Smooth muscle cell (in vitro differentiated cells): Measurements from ENCODE around the gene MTMR2. TPM values are rescaled to one million over a fixed set of nuclear protein-coding genes. Genes with fewer than 3 reads are reported as not detected.

Experiments used
- DNase-seq: peaks from one replicate; lab custom pipeline; 2025; ENCODE audit not compliant: unreplicated experiment; lab: John Stamatoyannopoulos, UW
- H2AFZ ChIP-seq: fragments of 200-600 bp; sonication (generic); 2 replicates; pipeline ENCODE4 v1.6.0; 2016; ENCODE audit warnings: antibody characterized with exemption, low read depth, mild to moderate bottlenecking
- H3F3A ChIP-seq: fragments of 200-600 bp; sonication (generic); 2 replicates; pipeline ENCODE4 v1.6.0; 2017; ENCODE audit warnings: antibody characterized with exemption, low read depth
- H3K27ac ChIP-seq: fragments of 200-600 bp; sonication (generic); 2 replicates; pipeline ENCODE4 v1.5.1; 2016; ENCODE audit warnings: low read depth, mild to moderate bottlenecking
- H3K27me3 ChIP-seq: fragments of 200-600 bp; sonication (generic); 2 replicates; pipeline ENCODE4 v1.6.1; 2016; ENCODE audit warnings: low read depth, mild to moderate bottlenecking
- H3K36me3 ChIP-seq: fragments of 200-600 bp; sonication (generic); 2 replicates; pipeline ENCODE4 v1.5.1; 2016; ENCODE audit warnings: low read depth
- H3K4me1 ChIP-seq: fragments of 200-600 bp; sonication (generic); 2 replicates; pipeline ENCODE4 v1.5.1; 2016; ENCODE audit warnings: low read depth
- H3K4me2 ChIP-seq: fragments of 200-600 bp; sonication (generic); 2 replicates; pipeline ENCODE4 v1.6.0; 2016; ENCODE audit warnings: mild to moderate bottlenecking
- H3K4me3 ChIP-seq: fragments of 200-600 bp; sonication (generic); 2 replicates; pipeline ENCODE4 v1.5.1; 2016; ENCODE audit warnings: mild to moderate bottlenecking
- H3K79me2 ChIP-seq: fragments of 200-600 bp; sonication (generic); 2 replicates; pipeline ENCODE4 v1.6.0; 2016; ENCODE audit warnings: low read depth, mild to moderate bottlenecking
- H3K9ac ChIP-seq: fragments of 200-600 bp; sonication (generic); 2 replicates; pipeline ENCODE4 v1.6.0; 2016; ENCODE audit warnings: low read depth
- H3K9me3 ChIP-seq: fragments of 200-600 bp; sonication (generic); replicated peaks from 2 replicates; pipeline ENCODE4 v1.5.1; 2016; ENCODE audit warnings: low read depth
- H4K20me1 ChIP-seq: fragments of 200-600 bp; sonication (generic); 2 replicates; pipeline ENCODE4 v1.6.0; 2016; ENCODE audit warnings: low read depth
- WGBS: methylation state at CpG from one replicate; pipeline ENCODE4 v1.1.7; 2016; ENCODE audit warnings: low lambda C conversion rate; 5-methylcytosine and 5-hydroxymethylcytosine counted together
- polyA plus RNA-seq: library from polyadenylated mRNA; unstranded; fragments of >200 nt; fragmentation: Nextera tagmentation; extraction: Ambion mirVana; gene quantifications from 2 replicates; pipeline ENCODE4 v1.2.1, GENCODE V29; 2016
- total RNA-seq: library from RNA; depleted of rRNA; stranded (reverse); fragments of >200 nt; gene quantifications from 2 replicates; pipeline ENCODE4 v1.2.3, GENCODE V29; 2014
- TF ChIP-seq, protein P1 (sequence below): fragments of 200-600 bp; sonication (generic); IDR thresholded peaks from 2 replicates; pipeline ENCODE4 v1.5.1; 2017; ENCODE audit warnings: borderline replicate concordance, mild to moderate bottlenecking, antibody characterized with exemption; ENCODE audit not compliant: insufficient read depth, poor library complexity, severe bottlenecking

MTMR2 gene
- total and polyA plus RNA-seq, 2 experiments from 2014 or later = 27.2 to 40.0 TPM

- WGBS = 0% methylated on average over 4 of the region's 4 CpGs
- Histone ChIP-seq H3K4me3 (peak overlapping the region; percentile 93), H3K9ac (peak overlapping the region; percentile 92), H3K4me1 (peaks cover 27% of the 10 kb centered on the region), H3F3A (no peaks in the 10 kb centered on the region), H4K20me1 (peaks cover 7% of the 10 kb centered on the region), H3K27me3 (no peaks in the 10 kb centered on the region), H3K27ac (peak overlapping the region; percentile 86), H2AFZ (peak overlapping the region; percentile 98), H3K9me3 (no peaks in the 10 kb centered on the region), H3K36me3 (no peaks in the 10 kb centered on the region), H3K79me2 (peaks cover 40% of the 10 kb centered on the region), H3K4me2 (peak overlapping the region; percentile 91)
- TF ChIP-seq, protein P1, sequence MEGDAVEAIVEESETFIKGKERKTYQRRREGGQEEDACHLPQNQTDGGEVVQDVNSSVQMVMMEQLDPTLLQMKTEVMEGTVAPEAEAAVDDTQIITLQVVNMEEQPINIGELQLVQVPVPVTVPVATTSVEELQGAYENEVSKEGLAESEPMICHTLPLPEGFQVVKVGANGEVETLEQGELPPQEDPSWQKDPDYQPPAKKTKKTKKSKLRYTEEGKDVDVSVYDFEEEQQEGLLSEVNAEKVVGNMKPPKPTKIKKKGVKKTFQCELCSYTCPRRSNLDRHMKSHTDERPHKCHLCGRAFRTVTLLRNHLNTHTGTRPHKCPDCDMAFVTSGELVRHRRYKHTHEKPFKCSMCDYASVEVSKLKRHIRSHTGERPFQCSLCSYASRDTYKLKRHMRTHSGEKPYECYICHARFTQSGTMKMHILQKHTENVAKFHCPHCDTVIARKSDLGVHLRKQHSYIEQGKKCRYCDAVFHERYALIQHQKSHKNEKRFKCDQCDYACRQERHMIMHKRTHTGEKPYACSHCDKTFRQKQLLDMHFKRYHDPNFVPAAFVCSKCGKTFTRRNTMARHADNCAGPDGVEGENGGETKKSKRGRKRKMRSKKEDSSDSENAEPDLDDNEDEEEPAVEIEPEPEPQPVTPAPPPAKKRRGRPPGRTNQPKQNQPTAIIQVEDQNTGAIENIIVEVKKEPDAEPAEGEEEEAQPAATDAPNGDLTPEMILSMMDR = no peak
- no peak for DNase-seq
These were observed 480 bp upstream of the MTMR2 start for GRCh38 chr11:95924414-95924760.

DNA sequence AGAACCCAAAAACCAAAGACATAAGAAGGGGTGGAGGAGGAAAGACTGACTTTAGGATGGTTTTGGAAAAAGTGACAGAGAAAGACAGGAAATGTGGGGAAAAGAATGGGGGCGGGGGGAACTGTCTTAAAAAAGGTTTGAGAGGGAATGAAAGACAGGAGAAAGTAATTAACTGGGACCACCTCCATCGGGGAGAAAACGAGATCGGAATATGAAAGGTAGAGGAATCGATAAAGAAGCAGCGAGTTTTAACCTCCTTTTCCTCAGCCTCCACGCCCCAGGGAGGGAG lies 524 bp downstream of the MTMR2 start:
- H3K79me2 ChIP-seq = peaks cover 50% of the 10 kb centered on the region

GRCh38 chr11:95922536-95923438 lies 1.1 kb downstream of the MTMR2 start:
- Histone ChIP-seq H3K4me3 (peak overlapping the region; percentile 93), H2AFZ (peak overlapping the region; percentile 98), H3K27ac (peak overlapping the region; percentile 86), H3K36me3 (no peaks in the 10 kb centered on the region), H3K9me3 (no peaks in the 10 kb centered on the region), H3K79me2 (peaks cover 56% of the 10 kb centered on the region), H3K4me1 (peaks cover 27% of the 10 kb centered on the region), H3K27me3 (no peaks in the 10 kb centered on the region), H3K4me2 (peak overlapping the region; percentile 91), H3F3A (no peaks in the 10 kb centered on the region), H4K20me1 (peaks cover 21% of the 10 kb centered on the region), H3K9ac (peak overlapping the region; percentile 92)
- DNase-seq = no peak
- 40% methylated on average over 9 of the region's 9 CpGs for WGBS
- TF ChIP-seq, protein P1 = no peak

More for the DNA sequence above, 524 bp downstream of the MTMR2 start:
- peaks cover 16% of the 10 kb centered on the region for H4K20me1 ChIP-seq
- H3K9me3 ChIP-seq = no peaks in the 10 kb centered on the region
- peak overlapping the region; percentile 98 for H2AFZ ChIP-seq
- peak overlapping the region; percentile 93 for H3K4me3 ChIP-seq
- peak overlapping the region; percentile 92 for H3K9ac ChIP-seq
- H3K36me3 ChIP-seq = no peaks in the 10 kb centered on the region
- H3K27me3 ChIP-seq = no peaks in the 10 kb centered on the region
- DNase-seq = no peak
- WGBS = 0% methylated on average over 7 of the region's 7 CpGs
- H3K4me2 ChIP-seq = peak overlapping the region; percentile 91
- H3K4me1 ChIP-seq = peaks cover 27% of the 10 kb centered on the region
- H3F3A ChIP-seq = no peaks in the 10 kb centered on the region
- peak overlapping the region; percentile 86 for H3K27ac ChIP-seq
- TF ChIP-seq, protein P1 = no peak
